H1 (cell line): Measurements from ENCODE around the gene CCDC171. TPM values are rescaled to one million over a fixed set of nuclear protein-coding genes. Genes with fewer than 3 reads are reported as not detected.

Experiments used
- CTCF ChIA-PET: fragments of 300-600 bp; sonication (Branson Sonifier 250); formaldehyde crosslinking; loops from one replicate; lab custom pipeline; 2021; ENCODE audit not compliant: partially characterized antibody; lab: Charles Lee
- POLR2A ChIA-PET: fragments of 300-600 bp; sonication (Branson Sonifier 250); formaldehyde crosslinking; loops from one replicate; lab custom pipeline; 2021; ENCODE audit warnings: inconsistent platforms; ENCODE audit not compliant: partially characterized antibody; lab: Charles Lee
- DNase-seq, 2 experiments: peaks; one replicate each; pipeline versions ENCODE4 v3.0.0 to v3.0.0-alpha.2; 2010 to 2022; ENCODE audit warnings: low spot score in 2 of 2, low read depth in 1 of 2, mixed read lengths in 1 of 2
- FAIRE-seq: peaks from 2 replicates; lab custom pipeline; 2011; peaks lifted over from hg19 to GRCh38; lab: Jason Lieb, UNC
- H2AFZ ChIP-seq: 2 replicates; pipeline ENCODE4 v1.8.1; 2012; ENCODE audit warnings: low read length, inconsistent platforms
- H2AK5ac ChIP-seq: 2 replicates; pipeline ENCODE4 v1.6.1; 2013; ENCODE audit warnings: low read depth, low read length
- H2BK120ac ChIP-seq: replicated peaks from 2 replicates; pipeline ENCODE3; 2013; ENCODE audit warnings: low read depth, low read length, inconsistent platforms
- H2BK12ac ChIP-seq: 2 replicates; pipeline ENCODE4 v1.6.1; 2013; ENCODE audit warnings: low read depth, low read length
- H2BK15ac ChIP-seq: 2 replicates; pipeline ENCODE4 v1.6.1; 2013; ENCODE audit warnings: low read length
- H2BK20ac ChIP-seq: 2 replicates; pipeline ENCODE4 v1.6.1; 2013; ENCODE audit warnings: low read length
- H2BK5ac ChIP-seq: 2 replicates; pipeline ENCODE4 v1.6.1; 2013; ENCODE audit warnings: low read depth, low read length
- H3K14ac ChIP-seq: 2 replicates; pipeline ENCODE4 v1.6.1; 2013; ENCODE audit warnings: inconsistent platforms; ENCODE audit not compliant: insufficient read length
- H3K18ac ChIP-seq: 2 replicates; pipeline ENCODE4 v1.6.1; 2013; ENCODE audit warnings: low read length; ENCODE audit errors: extremely low read depth
- H3K23ac ChIP-seq: 2 replicates; pipeline ENCODE4 v1.6.1; 2013; ENCODE audit warnings: inconsistent platforms; ENCODE audit not compliant: insufficient read length
- H3K23me2 ChIP-seq: 2 replicates; pipeline ENCODE4 v1.6.1; 2013; ENCODE audit warnings: low read depth, low read length
- H3K27ac ChIP-seq: 2 replicates; pipeline ENCODE4 v1.6.1; 2011; ENCODE audit warnings: low read depth, low read length, inconsistent platforms
- H3K27me3 ChIP-seq, 4 experiments: replicated peaks in 1 of 4; 1 replicate in 1 of 4; 2 replicates in 3 of 4; pipeline versions ENCODE4 v1.6.1 to v1.8.1; 2011 to 2013; ENCODE audit warnings: low read length in 3 of 4, mild to moderate bottlenecking in 3 of 4, inconsistent platforms in 2 of 4, mixed read lengths in 2 of 4, moderate library complexity in 1 of 4; ENCODE audit not compliant: control insufficient read depth in 3 of 4, insufficient read depth in 3 of 4; ENCODE audit errors: extremely low read depth in 1 of 4
- H3K36me3 ChIP-seq, 4 experiments: 2 replicates each; pipeline versions ENCODE4 v1.6.1 to v1.8.1; 2011 to 2013; ENCODE audit warnings: mild to moderate bottlenecking in 4 of 4, low read length in 3 of 4, moderate library complexity in 2 of 4, control low read depth in 1 of 4, inconsistent platforms in 1 of 4; ENCODE audit not compliant: insufficient read depth in 4 of 4, control insufficient read depth in 2 of 4
- H3K4ac ChIP-seq: replicated peaks from 2 replicates; pipeline ENCODE3; 2013; ENCODE audit warnings: low read length, low read depth, mixed read lengths, inconsistent platforms; ENCODE audit not compliant: insufficient read length
- H3K4me1 ChIP-seq, 4 experiments: replicated peaks in 1 of 4; 1 replicate in 1 of 4; 2 replicates in 3 of 4; pipeline versions ENCODE4 v1.6.1 to v1.8.1; 2011 to 2013; ENCODE audit warnings: low read length in 3 of 4, inconsistent platforms in 2 of 4, mixed read lengths in 1 of 4; ENCODE audit not compliant: insufficient read depth in 4 of 4, control insufficient read depth in 3 of 4
- H3K4me2 ChIP-seq, 2 experiments: 2 replicates each; pipeline versions ENCODE4 v1.6.1 to v1.8.1; 2011 to 2013; ENCODE audit warnings: low read depth in 2 of 2, low read length in 2 of 2, control low read depth in 1 of 2, inconsistent platforms in 1 of 2, mild to moderate bottlenecking in 1 of 2; ENCODE audit not compliant: insufficient read depth in 1 of 2
- H3K4me3 ChIP-seq, 4 experiments: fragments of 200-600, 300-600 bp in 1 of 4; sonication (generic), shearing (Covaris generic), sonication (Bioruptor Twin) in 1 of 4; 2 replicates each; pipeline versions ENCODE4 v1.5.1 to v1.8.1; 2011 to 2016; ENCODE audit warnings: low read length in 4 of 4, low read depth in 3 of 4, control low read depth in 2 of 4, inconsistent platforms in 2 of 4, mild to moderate bottlenecking in 2 of 4, mixed read lengths in 1 of 4, moderate library complexity in 1 of 4; ENCODE audit not compliant: insufficient read depth in 2 of 4; ENCODE audit errors: extremely low read depth in 1 of 4
- H3K56ac ChIP-seq: replicated peaks from 2 replicates; pipeline ENCODE3; 2013; ENCODE audit warnings: low read depth, mild to moderate bottlenecking, mixed read lengths, low read length, inconsistent platforms; ENCODE audit not compliant: insufficient read length
- H3K79me1 ChIP-seq: 2 replicates; pipeline ENCODE4 v1.6.1; 2013; ENCODE audit warnings: low read depth, low read length, control low read depth
- H3K79me2 ChIP-seq, 2 experiments: 2 replicates each; pipeline versions ENCODE4 v1.6.1 to v1.8.1; 2012 to 2013; ENCODE audit warnings: low read length in 2 of 2, mild to moderate bottlenecking in 2 of 2, inconsistent platforms in 1 of 2; ENCODE audit not compliant: insufficient read depth in 2 of 2, control insufficient read depth in 1 of 2
- H3K9ac ChIP-seq, 4 experiments: replicated peaks in 1 of 4; 1 replicate in 1 of 4; 2 replicates in 3 of 4; pipeline versions ENCODE4 v1.6.1 to v1.8.1; 2011 to 2013; ENCODE audit warnings: low read depth in 3 of 4, low read length in 3 of 4, control low read depth in 2 of 4, mild to moderate bottlenecking in 2 of 4, moderate library complexity in 2 of 4, inconsistent platforms in 1 of 4; ENCODE audit errors: extremely low read depth in 1 of 4
- H3K9me3 ChIP-seq, 2 experiments: 2 replicates each; pipeline versions ENCODE4 v1.6.1 to v1.8.1; 2012 to 2013; ENCODE audit warnings: mild to moderate bottlenecking in 2 of 2, moderate library complexity in 2 of 2, control low read depth in 1 of 2, inconsistent platforms in 1 of 2, low read depth in 1 of 2, low read length in 1 of 2, mixed read lengths in 1 of 2; ENCODE audit not compliant: insufficient read depth in 2 of 2
- H4K20me1 ChIP-seq, 2 experiments: replicated peaks in 1 of 2; 2 replicates each; pipeline versions ENCODE3 to v1.8.1; 2011 to 2013; ENCODE audit warnings: inconsistent platforms in 2 of 2, low read length in 2 of 2, mild to moderate bottlenecking in 1 of 2; ENCODE audit not compliant: insufficient read depth in 2 of 2, control insufficient read depth in 1 of 2
- H4K5ac ChIP-seq: 2 replicates; pipeline ENCODE4 v1.6.1; 2013; ENCODE audit warnings: low read length, low read depth, mixed read lengths, inconsistent platforms; ENCODE audit not compliant: insufficient read length
- H4K8ac ChIP-seq: 2 replicates; pipeline ENCODE4 v1.8.0; 2013; ENCODE audit warnings: mild to moderate bottlenecking, moderate library complexity, low read length, inconsistent platforms; ENCODE audit not compliant: insufficient read depth; ENCODE audit errors: extremely low read depth
- H4K91ac ChIP-seq: replicated peaks from 2 replicates; pipeline ENCODE3; 2013; ENCODE audit warnings: low read length, mixed read lengths, inconsistent platforms; ENCODE audit not compliant: insufficient read length
- CTCF ChIP-seq, 3 experiments: IDR thresholded peaks; 1 replicate in 2 of 3; 2 replicates in 1 of 3; pipeline versions ENCODE4 v1.5.1 to v1.6.1; 2011; ENCODE audit warnings: low read length in 3 of 3, mild to moderate bottlenecking in 3 of 3, inconsistent platforms in 2 of 3, low read depth in 1 of 3, moderate library complexity in 1 of 3; ENCODE audit not compliant: insufficient read depth in 1 of 3; ENCODE audit errors: control extremely low read depth in 1 of 3
- E2F6 ChIP-seq: IDR thresholded peaks from 2 replicates; pipeline ENCODE4 v1.6.1; 2012; ENCODE audit warnings: inconsistent platforms
- EGR1 ChIP-seq: IDR thresholded peaks from 2 replicates; pipeline ENCODE4 v1.6.1; 2011; ENCODE audit warnings: low read depth, low read length, borderline replicate concordance
- POLR2A ChIP-seq, 2 experiments: IDR thresholded peaks; 1 replicate in 1 of 2; 2 replicates in 1 of 2; pipeline ENCODE4 v1.6.1; 2011; ENCODE audit warnings: low read depth in 2 of 2, low read length in 2 of 2, mild to moderate bottlenecking in 2 of 2; ENCODE audit errors: control extremely low read depth in 1 of 2
- RAD21 ChIP-seq, 2 experiments: IDR thresholded peaks in 1 of 2; conservative IDR thresholded peaks in 1 of 2; 2 replicates each; pipeline ENCODE4 v1.6.1; 2011; ENCODE audit warnings: low read depth in 2 of 2, low read length in 2 of 2, improper control_type of control experiment in 1 of 2, inconsistent platforms in 1 of 2, mild to moderate bottlenecking in 1 of 2, moderate library complexity in 1 of 2
- TEAD4 ChIP-seq: IDR thresholded peaks from 2 replicates; pipeline ENCODE4 v1.6.1; 2012; ENCODE audit warnings: low read depth, low read length, inconsistent platforms, mixed read lengths
- USF2 ChIP-seq: IDR thresholded peaks from 2 replicates; pipeline ENCODE4 v1.6.1; 2011; ENCODE audit warnings: low read length, improper control_type of control experiment
- WGBS, 2 experiments: shearing (Covaris generic) in 1 of 2; methylation state at CpG; one replicate each; pipeline versions ENCODE4 v1.1.6 to v1.1.7; 2013 to 2015; ENCODE audit warnings: low lambda C conversion rate in 2 of 2, mixed read lengths in 2 of 2, inconsistent platforms in 1 of 2, low coverage in 1 of 2, missing lambda C conversion rate in 1 of 2; ENCODE audit not compliant: insufficient replicate concordance in 2 of 2, insufficient coverage in 1 of 2, insufficient read length in 1 of 2; ENCODE audit errors: extremely low coverage in 1 of 2, missing lambda C conversion rate in 1 of 2; 5-methylcytosine and 5-hydroxymethylcytosine counted together
- polyA plus RNA-seq, 7 experiments: library from polyadenylated mRNA; depleted of rRNA in 3 of 7; stranded (reverse) in 5 of 7; unstranded in 2 of 7; fragments of >200 nt in 5 of 7; fragments of 200-250 nt in 2 of 7; gene quantifications; 1 replicate in 5 of 7; 2 replicates in 1 of 7; 4 replicates in 1 of 7; pipeline versions ENCODE4 v1.2.1 to v1.2.3, GENCODE V29; 2011 to 2013; ENCODE audit warnings: missing spikeins in 2 of 7, mixed read lengths in 2 of 7
- total RNA-seq: library from RNA; stranded (reverse); fragmentation: NEBNext Ultra II Directional; extraction: Animal tissue kit (Norgen Biotek cat#: 25700); gene quantifications from 2 replicates; pipeline ENCODE4 v1.2.1, GENCODE V29; 2021

CCDC171 gene
- total and polyA plus RNA-seq, 2 of the 8 experiments (the other 6 are each of a cell fraction or from before 2014, with no cell fraction given): 0.83 to 2.3 TPM

- Histone ChIP-seq H3K9ac (no peak overlapping the region), H3K56ac (no peak overlapping the region), H3K4ac (no peak overlapping the region), H3K14ac (no peak overlapping the region), H3K23me2 (no peaks in the 10 kb centered on the region), H3K23ac (no peak overlapping the region), H4K8ac (no peak overlapping the region), H3K4me1 (no peaks in the 10 kb centered on the region; a peak in 1 of 7 replicates), H2BK20ac (no peak overlapping the region), H3K27me3 (no peaks in the 10 kb centered on the region), H2BK12ac (no peak overlapping the region), H4K5ac (no peak overlapping the region), H4K91ac (no peak overlapping the region), H3K79me2 (no peaks in the 10 kb centered on the region), H2AK5ac (no peak overlapping the region), H3K9me3 (no peaks in the 10 kb centered on the region), H3K18ac (no peak overlapping the region), H2BK120ac (no peak overlapping the region), H3K27ac (no peak overlapping the region), H2BK5ac (no peak overlapping the region), H2AFZ (no peak overlapping the region), H3K4me3 (no peak overlapping the region), H4K20me1 (no peaks in the 10 kb centered on the region), H3K36me3 (no peaks in the 10 kb centered on the region), H3K79me1 (no peaks in the 10 kb centered on the region), H3K4me2 (no peak overlapping the region), H2BK15ac (no peak overlapping the region)
- WGBS, 2 experiments: 71% methylated on average over 1 of the region's 1 CpG; no CpG with 5 or more reads in 1 of the 2 experiments
- POLR2A ChIA-PET: no interaction called here
- TF ChIP-seq TEAD4 (0 out of 2 replicates have a peak, but pooled peaks have one; percentile 19), E2F6 (no peak), RAD21 (IDR thresholded peaks at IDR 0.05 in 1 of 2, conservative IDR thresholded peaks at IDR 0.05 in 1 of 2; ENCODE audit: low read depth in 2 of 2, low read length in 2 of 2) (peak; percentile 39 to 49), CTCF (IDR thresholded peaks at IDR 0.05; ENCODE audit: control extremely low read depth in 1 of 3, insufficient read depth in 1 of 3, low read depth in 1 of 3, low read length in 3 of 3) (peak in 2 of 3 experiments; percentile 13 to 25; a peak in 2 of 4 replicates), USF2 (no peak), POLR2A (IDR thresholded peaks at IDR 0.05; ENCODE audit: control extremely low read depth in 1 of 2, low read depth in 2 of 2, low read length in 2 of 2) (no peak), EGR1 (no peak)
- no peak for FAIRE-seq
- CTCF ChIA-PET: interaction anchor here (0.5 to 1.2 kb wide), 5 partner anchors 11 to 168 kb away, joined by 3 to 6 read pairs (median 4); no protein-coding TSS in a partner anchor
- DNase-seq: no peak
Observed at GRCh38 chr9:15622318-15622971, 69.6 kb downstream of the CCDC171 start.
